ENCODE measurements around the gene SRL. TPM values are rescaled to one million over a fixed set of nuclear protein-coding genes. Genes with fewer than 3 reads are reported as not detected.

The SRL gene
- total RNA-seq, 2 experiments from 2014 or later = not detected

DNA sequence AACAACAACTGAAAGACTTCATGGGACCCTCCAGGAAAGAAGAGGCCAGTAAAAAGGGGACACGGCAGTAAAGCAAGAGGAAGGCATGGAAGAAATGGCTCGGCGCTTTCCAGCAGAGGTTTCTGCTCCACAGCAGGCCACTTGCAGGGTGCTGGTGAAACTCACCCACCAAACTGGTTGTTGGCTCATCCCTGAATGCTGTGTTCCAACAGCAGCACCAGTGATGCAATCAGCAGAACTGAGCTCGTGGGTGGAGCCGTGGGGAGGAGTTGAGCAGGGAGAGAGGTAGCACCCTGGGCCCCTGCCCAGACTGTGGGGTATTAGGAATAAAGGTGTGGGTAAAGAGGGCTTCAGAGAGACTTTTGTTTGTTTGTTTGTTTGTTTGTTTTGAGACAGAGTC is 62.9 kb downstream of the SRL start:
- CTCF ChIA-PET = no interaction called here
- Mint-ChIP-seq H3K27ac (no peak overlapping the region), H3K4me3 (no peak overlapping the region), H3K9me3 (no peaks in the 10 kb centered on the region), H3K36me3 (ENCODE audit: low read depth) (no peaks in the 10 kb centered on the region), H3K27me3 (peaks cover 5% of the 10 kb centered on the region), H3K4me1 (ENCODE audit: low read depth) (peaks cover 4% of the 10 kb centered on the region)
- intact Hi-C loops (cut with DNase I, micrococcal nuclease) = no loop called here
- H3K27me3 ChIP-seq (ENCODE audit: control insufficient read depth in 1 of 2, insufficient read depth in 2 of 2, low read length in 2 of 2) = no peaks in the 10 kb centered on the region
- POLR2A ChIA-PET = no interaction called here
- TF ChIP-seq, protein P1, sequence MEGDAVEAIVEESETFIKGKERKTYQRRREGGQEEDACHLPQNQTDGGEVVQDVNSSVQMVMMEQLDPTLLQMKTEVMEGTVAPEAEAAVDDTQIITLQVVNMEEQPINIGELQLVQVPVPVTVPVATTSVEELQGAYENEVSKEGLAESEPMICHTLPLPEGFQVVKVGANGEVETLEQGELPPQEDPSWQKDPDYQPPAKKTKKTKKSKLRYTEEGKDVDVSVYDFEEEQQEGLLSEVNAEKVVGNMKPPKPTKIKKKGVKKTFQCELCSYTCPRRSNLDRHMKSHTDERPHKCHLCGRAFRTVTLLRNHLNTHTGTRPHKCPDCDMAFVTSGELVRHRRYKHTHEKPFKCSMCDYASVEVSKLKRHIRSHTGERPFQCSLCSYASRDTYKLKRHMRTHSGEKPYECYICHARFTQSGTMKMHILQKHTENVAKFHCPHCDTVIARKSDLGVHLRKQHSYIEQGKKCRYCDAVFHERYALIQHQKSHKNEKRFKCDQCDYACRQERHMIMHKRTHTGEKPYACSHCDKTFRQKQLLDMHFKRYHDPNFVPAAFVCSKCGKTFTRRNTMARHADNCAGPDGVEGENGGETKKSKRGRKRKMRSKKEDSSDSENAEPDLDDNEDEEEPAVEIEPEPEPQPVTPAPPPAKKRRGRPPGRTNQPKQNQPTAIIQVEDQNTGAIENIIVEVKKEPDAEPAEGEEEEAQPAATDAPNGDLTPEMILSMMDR (IDR thresholded peaks at IDR 0.05) = no peak
- ATAC-seq (ENCODE audit: poor library complexity) = no peak
- H3K36me3 ChIP-seq (ENCODE audit: insufficient read depth, low read length) = no peaks in the 10 kb centered on the region
- peak in 2 of 14 experiments; percentile 22 to 39 for DNase-seq
- peaks cover 11% of the 10 kb centered on the region for H3K4me1 ChIP-seq (ENCODE audit: insufficient read depth, low read length)
- no peak overlapping the region for H3K4me3 ChIP-seq (ENCODE audit: low read length)
- H3K9me3 ChIP-seq (ENCODE audit: control insufficient read depth in 1 of 2, insufficient read depth in 1 of 2, low read length in 2 of 2) = peaks cover 0 to 3% of the 10 kb centered on the region in 2 experiments
- H3K27ac ChIP-seq (ENCODE audit: low read depth in 1 of 2, low read length in 2 of 2) = no peak overlapping the region

DNA sequence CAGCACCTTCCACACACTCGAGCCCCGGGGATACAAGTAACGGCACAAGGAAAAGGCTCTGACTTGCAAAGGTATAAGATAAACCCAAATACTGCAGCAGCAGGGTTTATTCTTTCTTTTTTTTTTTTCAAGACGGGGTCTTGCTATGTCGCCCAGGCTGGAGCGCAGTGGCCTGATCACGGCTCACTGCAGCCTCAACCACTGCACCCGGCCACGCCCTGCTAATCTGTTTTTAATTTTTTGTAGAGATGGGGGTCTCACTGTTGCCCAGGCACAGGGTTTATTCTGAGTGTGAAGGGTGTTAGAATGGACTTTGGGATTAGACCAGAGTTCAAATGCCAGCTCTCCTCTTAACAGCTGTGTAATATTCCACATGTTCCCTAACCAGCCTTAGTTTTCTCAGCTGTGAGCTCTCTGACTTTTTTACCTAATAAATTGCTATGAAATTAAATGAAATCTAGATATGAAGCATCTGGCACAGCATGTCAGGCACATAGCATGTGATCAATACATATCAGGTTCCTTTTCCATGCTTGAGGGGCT is 63.3 kb downstream of the SRL start:
- Histone ChIP-seq H3K36me3 (ENCODE audit: insufficient read depth, low read length) (no peaks in the 10 kb centered on the region), H3K27me3 (ENCODE audit: control insufficient read depth in 1 of 2, insufficient read depth in 2 of 2, low read length in 2 of 2) (no peaks in the 10 kb centered on the region), H3K4me1 (ENCODE audit: insufficient read depth, low read length) (peaks cover 9% of the 10 kb centered on the region), H3K27ac (ENCODE audit: low read depth in 1 of 2, low read length in 2 of 2) (no peak overlapping the region), H3K9me3 (ENCODE audit: control insufficient read depth in 1 of 2, insufficient read depth in 1 of 2, low read length in 2 of 2) (peaks cover 0 to 3% of the 10 kb centered on the region in 2 experiments), H3K4me3 (ENCODE audit: low read length) (no peak overlapping the region)
- Mint-ChIP-seq H3K27ac (no peak overlapping the region), H3K4me1 (ENCODE audit: low read depth) (peaks cover 4% of the 10 kb centered on the region), H3K9me3 (no peaks in the 10 kb centered on the region), H3K27me3 (peaks cover 5% of the 10 kb centered on the region), H3K4me3 (no peak overlapping the region), H3K36me3 (ENCODE audit: low read depth) (no peaks in the 10 kb centered on the region)
- TF ChIP-seq, protein P1 (IDR thresholded peaks at IDR 0.05) = no peak
- intact Hi-C loops (cut with DNase I, micrococcal nuclease) = no loop called here
- ChIA-PET POLR2A (no interaction called here), CTCF (no interaction called here)
- DNase-seq (no peak), ATAC-seq (ENCODE audit: poor library complexity) (no peak)

DNA sequence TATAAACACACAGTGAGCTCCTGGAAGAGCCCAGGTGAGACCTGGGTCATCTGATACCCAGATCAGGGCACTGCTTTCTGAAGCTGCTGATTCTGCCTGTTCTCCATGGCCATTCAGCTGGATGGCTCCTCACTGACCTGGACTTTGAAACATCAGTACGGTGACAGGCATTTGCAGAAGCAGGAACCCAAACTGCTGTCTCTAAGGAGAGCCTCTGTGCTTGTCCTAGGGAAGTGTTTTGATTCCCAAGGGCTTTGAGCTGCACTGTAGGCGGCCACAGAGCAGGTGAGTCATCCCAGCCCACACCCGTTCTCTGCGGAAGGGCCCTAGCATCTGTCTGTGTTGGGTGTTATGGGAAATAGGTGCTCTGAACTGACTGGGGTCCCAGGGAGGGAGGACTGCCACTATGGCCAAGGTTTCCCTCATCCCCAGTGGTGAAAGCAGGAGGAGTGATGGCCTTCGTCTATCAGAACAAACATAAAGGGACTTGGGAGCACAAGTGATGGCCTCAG is 64.9 kb downstream of the SRL start:
- TF ChIP-seq, protein P1 (IDR thresholded peaks at IDR 0.05) = no peak
- Histone ChIP-seq H3K4me3 (ENCODE audit: low read length) (no peak overlapping the region), H3K4me1 (ENCODE audit: insufficient read depth, low read length) (no peaks in the 10 kb centered on the region), H3K27ac (ENCODE audit: low read depth in 1 of 2, low read length in 2 of 2) (no peak overlapping the region), H3K9me3 (ENCODE audit: control insufficient read depth in 1 of 2, insufficient read depth in 1 of 2, low read length in 2 of 2) (peaks cover 0 to 3% of the 10 kb centered on the region in 2 experiments), H3K36me3 (ENCODE audit: insufficient read depth, low read length) (no peaks in the 10 kb centered on the region), H3K27me3 (ENCODE audit: control insufficient read depth in 1 of 2, insufficient read depth in 2 of 2, low read length in 2 of 2) (no peaks in the 10 kb centered on the region)
- ChIA-PET POLR2A (no interaction called here), CTCF (no interaction called here)
- Mint-ChIP-seq H3K36me3 (ENCODE audit: low read depth) (no peaks in the 10 kb centered on the region), H3K4me1 (ENCODE audit: low read depth) (no peaks in the 10 kb centered on the region), H3K4me3 (no peak overlapping the region), H3K27me3 (peaks cover 5% of the 10 kb centered on the region), H3K27ac (no peak overlapping the region), H3K9me3 (no peaks in the 10 kb centered on the region)
- intact Hi-C loops (cut with DNase I, micrococcal nuclease) = no loop called here
- ATAC-seq (ENCODE audit: poor library complexity) (no peak), DNase-seq (no peak)
